Activated B cell treated with CpG ODN at 0.5 μM for 24 hours (primary cell): ENCODE data around the gene CD7. TPM values are rescaled to one million over a fixed set of nuclear protein-coding genes. Genes with fewer than 3 reads are reported as not detected.

Experiments
- ATAC-seq: fragments of 200-7000 bp; cut with Tn5 transposase; one replicate; pipeline ENCODE4 v1.10.0; 2021; ENCODE audit warnings: low read depth, mild to moderate bottlenecking, moderate library complexity
- CTCF ChIA-PET: fragments of 350-600 bp; sonication (Branson Sonifier 250); formaldehyde crosslinking; loops from one replicate; lab custom pipeline; 2021; ENCODE audit warnings: antibody characterized with exemption; lab: Charles Lee
- POLR2A ChIA-PET: fragments of 350-600 bp; sonication (Branson Sonifier 250); formaldehyde crosslinking; loops from one replicate; lab custom pipeline; 2021; ENCODE audit warnings: antibody characterized with exemption; lab: Charles Lee
- DNase-seq: peaks from one replicate; pipeline ENCODE4 v3.0.0; 2022
- H3K27ac Mint-ChIP-seq: one replicate; pipeline ENCODE4 v1.8.0; 2020; ENCODE audit warnings: mixed read lengths
- H3K27me3 Mint-ChIP-seq: one replicate; pipeline ENCODE4 v1.8.0; 2021; ENCODE audit warnings: mixed read lengths
- H3K36me3 Mint-ChIP-seq: one replicate; pipeline ENCODE4 v1.8.0; 2021; ENCODE audit warnings: low read depth, mixed read lengths
- H3K4me1 Mint-ChIP-seq: one replicate; pipeline ENCODE4 v1.8.0; 2021; ENCODE audit warnings: mixed read lengths
- H3K4me3 Mint-ChIP-seq: one replicate; pipeline ENCODE4 v1.8.0; 2020; ENCODE audit warnings: mild to moderate bottlenecking, mixed read lengths
- H3K9me3 Mint-ChIP-seq: one replicate; pipeline ENCODE4 v1.8.0; 2020; ENCODE audit warnings: mixed read lengths
- intact Hi-C: fragments of 100-400 bp; cut with micrococcal nuclease; formaldehyde crosslinking; loops from one replicate; pipeline ENCODE4 v1.15.1; 2024
- total RNA-seq: library from RNA; stranded (reverse); gene quantifications from 2 replicates; pipeline ENCODE4 v1.2.3, GENCODE V29; 2022
- TF ChIP-seq, protein P1 (sequence below): fragments of 200-600 bp; IDR thresholded peaks from one replicate; pipeline ENCODE4 v1.8.0; 2022; ENCODE audit warnings: antibody characterized with exemption, mild to moderate bottlenecking

CD7 gene
- total RNA-seq, 1 donor from 2014 or later = 0.42 TPM

DNA sequence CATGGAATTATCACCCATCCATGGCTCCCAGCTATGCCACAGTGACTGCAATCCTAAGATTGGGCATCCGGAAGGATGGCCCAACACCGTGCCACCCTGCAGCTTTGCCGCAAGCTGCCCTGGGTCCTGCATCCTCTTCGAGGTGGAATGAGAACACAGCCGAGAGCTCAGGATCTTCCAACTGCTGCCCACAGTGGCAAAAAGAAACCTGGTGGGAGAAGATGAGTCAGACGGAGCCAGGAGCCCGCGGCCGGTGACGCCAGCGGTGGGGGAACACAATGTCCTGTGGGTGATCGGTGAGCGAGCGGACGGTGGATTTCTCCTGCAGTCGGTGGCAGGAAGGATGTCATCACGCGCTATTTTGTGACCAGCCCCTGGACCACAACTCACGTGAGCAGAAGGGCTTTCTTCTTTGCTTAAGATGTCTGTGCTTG lies 20.1 kb downstream of the CD7 start:
- ATAC-seq (peak; percentile 12), DNase-seq (peak; percentile 76)
- no peaks in the 10 kb centered on the region for H3K27me3 Mint-ChIP-seq
- H3K27ac Mint-ChIP-seq = peak overlapping the region; percentile 100
- H3K9me3 Mint-ChIP-seq = no peaks in the 10 kb centered on the region
- TF ChIP-seq, protein P1, sequence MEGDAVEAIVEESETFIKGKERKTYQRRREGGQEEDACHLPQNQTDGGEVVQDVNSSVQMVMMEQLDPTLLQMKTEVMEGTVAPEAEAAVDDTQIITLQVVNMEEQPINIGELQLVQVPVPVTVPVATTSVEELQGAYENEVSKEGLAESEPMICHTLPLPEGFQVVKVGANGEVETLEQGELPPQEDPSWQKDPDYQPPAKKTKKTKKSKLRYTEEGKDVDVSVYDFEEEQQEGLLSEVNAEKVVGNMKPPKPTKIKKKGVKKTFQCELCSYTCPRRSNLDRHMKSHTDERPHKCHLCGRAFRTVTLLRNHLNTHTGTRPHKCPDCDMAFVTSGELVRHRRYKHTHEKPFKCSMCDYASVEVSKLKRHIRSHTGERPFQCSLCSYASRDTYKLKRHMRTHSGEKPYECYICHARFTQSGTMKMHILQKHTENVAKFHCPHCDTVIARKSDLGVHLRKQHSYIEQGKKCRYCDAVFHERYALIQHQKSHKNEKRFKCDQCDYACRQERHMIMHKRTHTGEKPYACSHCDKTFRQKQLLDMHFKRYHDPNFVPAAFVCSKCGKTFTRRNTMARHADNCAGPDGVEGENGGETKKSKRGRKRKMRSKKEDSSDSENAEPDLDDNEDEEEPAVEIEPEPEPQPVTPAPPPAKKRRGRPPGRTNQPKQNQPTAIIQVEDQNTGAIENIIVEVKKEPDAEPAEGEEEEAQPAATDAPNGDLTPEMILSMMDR = no peak
- peak overlapping the region; percentile 97 for H3K4me3 Mint-ChIP-seq
- intact Hi-C loops = loop anchor here (1.0 to 10.0 kb wide), 3 partner anchors 198 to 262 kb away; partner anchors contain the start of genes DCXR, FASN and RAC3
- peaks cover 79% of the 10 kb centered on the region for H3K4me1 Mint-ChIP-seq
- POLR2A ChIA-PET = interaction anchor here (0.6 to 5.8 kb wide), 31 partner anchors 8 to 1294 kb away, joined by 3 to 100 read pairs (median 8); partner anchors contain the start of genes CCDC57, CD7, CSNK1D and DCXR
- peaks cover 9% of the 10 kb centered on the region for H3K36me3 Mint-ChIP-seq
- CTCF ChIA-PET = interaction anchor here (0.8 to 7.2 kb wide), 4 partner anchors 24 to 91 kb away, joined by 3 to 58 read pairs (median 6); no protein-coding TSS in a partner anchor

DNA sequence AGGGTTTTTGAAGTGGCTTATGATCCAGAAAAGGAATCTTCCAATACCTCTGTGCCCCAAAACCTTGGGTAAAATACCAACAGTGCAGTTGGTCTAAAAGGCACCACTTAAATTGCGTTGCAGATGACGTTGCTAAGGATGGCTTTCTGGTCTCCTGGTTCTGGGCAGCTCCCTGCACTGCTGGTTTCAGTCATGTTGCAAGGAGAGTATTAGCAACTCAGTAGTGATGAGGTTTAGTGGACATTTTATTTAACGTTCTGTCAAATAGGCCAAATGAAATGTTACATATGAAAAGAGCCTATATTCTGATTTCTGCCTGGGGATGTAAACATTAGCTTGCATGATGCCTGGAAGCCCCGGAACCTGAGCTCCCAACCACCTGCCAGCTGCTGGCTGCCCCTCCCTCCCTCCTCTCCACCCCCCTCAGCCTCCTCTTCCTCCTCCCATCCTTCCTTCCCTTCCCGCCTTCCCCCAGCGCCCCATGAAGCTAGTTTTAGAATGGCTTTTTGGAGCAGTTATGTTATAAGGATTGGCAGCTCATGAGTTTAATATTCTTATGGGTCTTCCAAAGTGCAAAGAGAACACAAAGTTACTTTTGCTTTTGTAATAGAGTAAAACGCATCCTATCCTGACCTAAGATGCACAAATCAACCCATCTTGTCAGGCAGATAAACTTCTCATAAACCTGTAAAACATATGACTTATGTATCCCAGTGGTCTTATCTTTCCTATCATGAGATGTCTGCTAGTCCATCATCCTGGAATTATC lies 20.7 kb downstream of the CD7 start:
- DNase-seq (no peak), ATAC-seq (no peak)
- Mint-ChIP-seq H3K4me3 (peak overlapping the region; percentile 97), H3K36me3 (peaks cover 9% of the 10 kb centered on the region), H3K4me1 (peaks cover 76% of the 10 kb centered on the region), H3K9me3 (no peaks in the 10 kb centered on the region), H3K27me3 (no peaks in the 10 kb centered on the region), H3K27ac (peak overlapping the region; percentile 100)
- intact Hi-C loops = loop anchor here (1.0 to 10.0 kb wide), 3 partner anchors 198 to 262 kb away; partner anchors contain the start of genes DCXR, FASN and RAC3
- ChIA-PET CTCF (interaction anchor here (0.8 to 1.2 kb wide), 2 partner anchors 61 to 91 kb away, joined by 3 to 6 read pairs; no protein-coding TSS in a partner anchor), POLR2A (interaction anchor here (0.6 to 5.8 kb wide), 22 partner anchors 8 to 1294 kb away, joined by 3 to 100 read pairs (median 8); partner anchors contain the start of genes CCDC57, CD7, CSNK1D and DCXR)
- TF ChIP-seq, protein P1 = no peak

DNA sequence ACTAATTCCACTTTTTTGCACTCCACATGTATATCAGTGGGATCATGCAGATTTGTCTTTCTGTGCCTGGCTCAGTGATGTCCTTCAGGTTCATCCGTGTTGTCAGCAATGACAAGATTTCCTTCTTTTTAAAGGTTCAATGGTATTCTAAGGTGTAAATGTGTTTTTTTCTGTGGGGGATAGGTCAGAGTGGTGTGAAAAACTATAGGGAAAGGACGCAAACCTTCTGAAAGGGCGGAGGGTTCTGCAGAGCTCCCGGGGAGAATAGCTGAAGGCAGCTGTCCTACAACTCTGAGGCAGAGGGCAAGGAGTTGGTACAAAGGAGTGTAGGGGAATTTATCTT lies 22.0 kb downstream of the CD7 start:
- peaks cover 9% of the 10 kb centered on the region for H3K36me3 Mint-ChIP-seq
- DNase-seq = no peak
- CTCF ChIA-PET = no interaction called here
- POLR2A ChIA-PET = interaction anchor here (5.8 kb wide), 1 partner anchor 21 kb away, joined by 100 read pairs; the partner anchor contains the start of gene CSNK1D
- H3K4me3 Mint-ChIP-seq = no peak overlapping the region
- H3K4me1 Mint-ChIP-seq = peaks cover 68% of the 10 kb centered on the region
- no peaks in the 10 kb centered on the region for H3K9me3 Mint-ChIP-seq
- ATAC-seq = no peak
- TF ChIP-seq, protein P1 = no peak
- intact Hi-C loops = loop anchor here (10.0 kb wide), 2 partner anchors 199 to 261 kb away; partner anchors contain the start of genes DCXR and RAC3
- H3K27ac Mint-ChIP-seq = peak overlapping the region; percentile 2
- H3K27me3 Mint-ChIP-seq = no peaks in the 10 kb centered on the region

DNA sequence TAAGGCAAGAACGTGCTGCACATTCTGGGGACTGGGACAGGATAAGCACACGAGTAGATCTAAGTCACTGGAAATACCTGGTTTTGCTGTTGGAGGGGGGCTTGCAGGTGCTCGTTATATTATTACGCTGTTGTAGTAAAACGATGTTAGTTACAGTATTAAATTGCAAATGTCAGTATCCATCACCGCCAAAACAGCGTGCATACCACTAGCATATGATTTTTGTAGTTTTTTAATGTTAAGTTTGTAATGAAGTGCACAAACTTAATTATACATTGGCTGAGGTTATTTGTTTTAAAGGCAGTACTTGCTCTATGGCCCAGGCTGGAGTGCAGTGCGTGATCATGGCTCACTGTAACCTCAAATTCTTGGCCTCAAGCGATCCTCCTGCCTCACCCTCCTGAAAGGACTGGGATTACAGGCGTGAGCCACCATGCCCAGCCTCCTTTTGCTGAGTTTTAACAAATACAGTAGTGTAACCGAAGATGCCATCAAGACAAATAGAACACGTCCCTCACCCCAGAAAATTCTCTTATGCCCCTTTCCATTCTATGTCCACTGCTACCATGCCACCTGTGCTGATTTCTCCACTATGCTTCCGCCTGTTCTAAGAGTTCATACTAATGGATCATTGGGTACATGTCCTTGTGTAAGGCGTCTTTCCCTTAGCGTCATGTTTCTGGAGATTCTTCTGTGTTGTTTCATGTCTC lies 23.2 kb downstream of the CD7 start:
- POLR2A ChIA-PET = interaction anchor here (0.7 to 3.2 kb wide), 4 partner anchors 8 to 776 kb away, joined by 3 to 47 read pairs (median 20); partner anchors contain the start of gene CSNK1D
- CTCF ChIA-PET = no interaction called here
- ATAC-seq (no peak), DNase-seq (no peak)
- Mint-ChIP-seq H3K9me3 (no peaks in the 10 kb centered on the region), H3K4me3 (peak overlapping the region; percentile 75), H3K4me1 (peaks cover 56% of the 10 kb centered on the region), H3K27me3 (no peaks in the 10 kb centered on the region), H3K36me3 (peaks cover 9% of the 10 kb centered on the region), H3K27ac (peak overlapping the region; percentile 15)
- intact Hi-C loops = loop anchor here (10.0 kb wide), 2 partner anchors 201 to 259 kb away; partner anchors contain the start of genes DCXR and RAC3
- TF ChIP-seq, protein P1 = no peak
